Prostate gland (tissue), 2 donors: ENCODE measurements around the gene CHIA.

Experiments
- POLR2A ChIP-seq: fragments of 450-650 bp; IDR thresholded peaks from one replicate; pipeline ENCODE4 v1.6.1; 2016; ENCODE audit warnings: antibody characterized with exemption, mild to moderate bottlenecking
- POLR2AphosphoS5 ChIP-seq: sonication (generic); formaldehyde crosslinking; IDR thresholded peaks from one replicate; pipeline ENCODE4 v1.6.1; 2017; ENCODE audit warnings: antibody characterized with exemption
- TF ChIP-seq, protein P1 (sequence below), 4 experiments: fragments of 200-600 bp in 2 of 4; fragments of 450-650 bp in 2 of 4; sonication (generic) in 2 of 4; IDR thresholded peaks; 1 replicate in 3 of 4; 2 replicates in 1 of 4; pipeline ENCODE4 v1.5.1; 2016 to 2019; ENCODE audit warnings: antibody characterized with exemption in 4 of 4, mild to moderate bottlenecking in 2 of 4, moderate library complexity in 2 of 4

DNA sequence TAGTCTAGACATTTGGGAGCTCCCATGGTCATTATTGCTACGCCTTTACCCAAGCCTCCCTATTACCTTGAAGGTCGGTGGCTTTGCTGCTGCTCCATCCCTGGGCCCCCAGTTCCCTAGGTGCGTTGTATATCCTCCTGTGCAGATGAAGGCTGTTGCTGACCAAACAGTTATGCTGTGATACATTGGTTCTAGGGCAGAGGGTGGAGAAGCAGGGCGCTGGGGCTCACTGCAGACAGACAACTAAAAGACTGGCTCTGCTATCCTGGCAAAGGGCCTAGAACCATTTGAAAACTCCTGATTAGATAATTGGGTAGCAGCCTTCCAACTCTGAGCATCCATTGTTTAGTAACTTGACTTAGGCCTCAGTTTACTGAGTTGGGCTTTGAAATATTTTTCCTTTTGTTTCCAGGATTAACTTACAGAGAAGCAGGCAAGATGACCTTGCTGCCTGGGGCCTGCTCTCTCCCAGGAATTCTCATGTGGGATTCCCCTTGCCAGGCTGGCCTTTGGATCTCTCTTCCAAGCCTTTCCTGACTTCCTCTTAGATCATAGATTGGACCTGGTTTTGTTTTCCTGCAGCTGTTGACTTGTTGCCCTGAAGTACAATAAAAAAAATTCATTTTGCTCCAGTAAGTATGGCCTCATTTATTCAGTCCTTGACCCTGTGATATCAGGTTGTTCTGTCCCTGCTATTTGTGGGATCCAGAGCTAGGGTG, 47.7 kb upstream of the CHIA start:
- TF ChIP-seq, protein P1, sequence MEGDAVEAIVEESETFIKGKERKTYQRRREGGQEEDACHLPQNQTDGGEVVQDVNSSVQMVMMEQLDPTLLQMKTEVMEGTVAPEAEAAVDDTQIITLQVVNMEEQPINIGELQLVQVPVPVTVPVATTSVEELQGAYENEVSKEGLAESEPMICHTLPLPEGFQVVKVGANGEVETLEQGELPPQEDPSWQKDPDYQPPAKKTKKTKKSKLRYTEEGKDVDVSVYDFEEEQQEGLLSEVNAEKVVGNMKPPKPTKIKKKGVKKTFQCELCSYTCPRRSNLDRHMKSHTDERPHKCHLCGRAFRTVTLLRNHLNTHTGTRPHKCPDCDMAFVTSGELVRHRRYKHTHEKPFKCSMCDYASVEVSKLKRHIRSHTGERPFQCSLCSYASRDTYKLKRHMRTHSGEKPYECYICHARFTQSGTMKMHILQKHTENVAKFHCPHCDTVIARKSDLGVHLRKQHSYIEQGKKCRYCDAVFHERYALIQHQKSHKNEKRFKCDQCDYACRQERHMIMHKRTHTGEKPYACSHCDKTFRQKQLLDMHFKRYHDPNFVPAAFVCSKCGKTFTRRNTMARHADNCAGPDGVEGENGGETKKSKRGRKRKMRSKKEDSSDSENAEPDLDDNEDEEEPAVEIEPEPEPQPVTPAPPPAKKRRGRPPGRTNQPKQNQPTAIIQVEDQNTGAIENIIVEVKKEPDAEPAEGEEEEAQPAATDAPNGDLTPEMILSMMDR (IDR thresholded peaks at IDR 0.05): no peak
- TF ChIP-seq POLR2A: no peak
- no peak for TF ChIP-seq POLR2AphosphoS5
